ENCODE results near the gene TEX13C. TPM values are rescaled to one million over a fixed set of nuclear protein-coding genes. Genes with fewer than 3 reads are reported as not detected.

Gene TEX13C
- total and polyA plus RNA-seq, 10 of the 15 experiments (the other 5 are each of a cell fraction or from before 2014, with no cell fraction given) = not detected

DNA sequence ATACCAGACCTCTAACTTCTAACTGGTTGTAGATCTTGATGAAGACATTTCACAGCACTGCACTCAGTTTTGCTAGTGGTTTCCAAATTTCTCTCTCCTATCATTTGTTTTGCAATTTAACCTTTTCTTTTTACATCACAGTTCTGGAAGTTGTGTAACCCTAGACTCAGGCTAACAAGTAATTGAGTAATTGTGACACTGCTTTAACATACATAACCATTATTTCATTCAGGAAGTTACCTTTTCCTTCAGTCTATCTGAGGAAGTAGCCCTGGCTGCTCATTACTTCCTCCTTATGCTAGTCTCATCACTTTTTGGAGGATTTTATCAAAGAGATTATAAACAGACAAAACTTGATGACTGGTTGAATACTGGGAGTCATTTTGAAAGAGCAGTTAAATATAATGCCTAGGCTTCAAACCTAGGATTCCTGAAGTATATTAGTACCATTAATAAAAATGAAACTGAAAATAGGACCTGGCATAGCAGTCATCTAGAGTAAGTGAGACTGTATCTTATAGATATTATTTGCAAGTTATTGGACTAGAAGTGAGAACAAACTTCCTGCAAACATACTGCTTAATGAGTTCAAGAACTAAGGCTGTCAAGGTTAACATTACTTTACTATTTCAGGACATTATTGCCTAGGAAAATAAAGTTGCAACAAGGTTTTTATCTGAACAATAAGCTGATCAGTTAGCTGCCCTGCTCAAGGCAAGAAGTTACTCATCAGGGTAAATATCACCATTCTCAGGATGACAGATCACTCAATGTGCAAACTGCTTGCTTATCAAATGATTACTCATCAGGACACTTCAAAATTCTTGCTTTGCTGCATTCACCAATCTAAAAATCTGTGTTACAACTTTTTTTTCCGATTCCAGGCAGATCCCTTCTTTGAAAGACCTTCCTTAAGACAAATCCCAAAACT is 25.6 kb upstream of the TEX13C start (continued):
- TF ChIP-seq, protein P1, sequence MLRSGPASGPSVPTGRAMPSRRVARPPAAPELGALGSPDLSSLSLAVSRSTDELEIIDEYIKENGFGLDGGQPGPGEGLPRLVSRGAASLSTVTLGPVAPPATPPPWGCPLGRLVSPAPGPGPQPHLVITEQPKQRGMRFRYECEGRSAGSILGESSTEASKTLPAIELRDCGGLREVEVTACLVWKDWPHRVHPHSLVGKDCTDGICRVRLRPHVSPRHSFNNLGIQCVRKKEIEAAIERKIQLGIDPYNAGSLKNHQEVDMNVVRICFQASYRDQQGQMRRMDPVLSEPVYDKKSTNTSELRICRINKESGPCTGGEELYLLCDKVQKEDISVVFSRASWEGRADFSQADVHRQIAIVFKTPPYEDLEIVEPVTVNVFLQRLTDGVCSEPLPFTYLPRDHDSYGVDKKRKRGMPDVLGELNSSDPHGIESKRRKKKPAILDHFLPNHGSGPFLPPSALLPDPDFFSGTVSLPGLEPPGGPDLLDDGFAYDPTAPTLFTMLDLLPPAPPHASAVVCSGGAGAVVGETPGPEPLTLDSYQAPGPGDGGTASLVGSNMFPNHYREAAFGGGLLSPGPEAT (IDR thresholded peaks at IDR 0.05; ENCODE audit: low read depth) = no peak
- TF ChIP-seq KDM1A (IDR thresholded peaks at IDR 0.05; ENCODE audit: borderline replicate concordance) = no peak
- no peak for TF ChIP-seq CBX3 (IDR thresholded peaks at IDR 0.05; ENCODE audit: borderline replicate concordance, low read depth)
- TF ChIP-seq YBX1 (IDR thresholded peaks at IDR 0.05) = no peak
- TF ChIP-seq EED (IDR thresholded peaks at IDR 0.05; ENCODE audit: low read depth) = no peak
- TF ChIP-seq FOXK2 (IDR thresholded peaks at IDR 0.05) = no peak
- TF ChIP-seq, protein P2, sequence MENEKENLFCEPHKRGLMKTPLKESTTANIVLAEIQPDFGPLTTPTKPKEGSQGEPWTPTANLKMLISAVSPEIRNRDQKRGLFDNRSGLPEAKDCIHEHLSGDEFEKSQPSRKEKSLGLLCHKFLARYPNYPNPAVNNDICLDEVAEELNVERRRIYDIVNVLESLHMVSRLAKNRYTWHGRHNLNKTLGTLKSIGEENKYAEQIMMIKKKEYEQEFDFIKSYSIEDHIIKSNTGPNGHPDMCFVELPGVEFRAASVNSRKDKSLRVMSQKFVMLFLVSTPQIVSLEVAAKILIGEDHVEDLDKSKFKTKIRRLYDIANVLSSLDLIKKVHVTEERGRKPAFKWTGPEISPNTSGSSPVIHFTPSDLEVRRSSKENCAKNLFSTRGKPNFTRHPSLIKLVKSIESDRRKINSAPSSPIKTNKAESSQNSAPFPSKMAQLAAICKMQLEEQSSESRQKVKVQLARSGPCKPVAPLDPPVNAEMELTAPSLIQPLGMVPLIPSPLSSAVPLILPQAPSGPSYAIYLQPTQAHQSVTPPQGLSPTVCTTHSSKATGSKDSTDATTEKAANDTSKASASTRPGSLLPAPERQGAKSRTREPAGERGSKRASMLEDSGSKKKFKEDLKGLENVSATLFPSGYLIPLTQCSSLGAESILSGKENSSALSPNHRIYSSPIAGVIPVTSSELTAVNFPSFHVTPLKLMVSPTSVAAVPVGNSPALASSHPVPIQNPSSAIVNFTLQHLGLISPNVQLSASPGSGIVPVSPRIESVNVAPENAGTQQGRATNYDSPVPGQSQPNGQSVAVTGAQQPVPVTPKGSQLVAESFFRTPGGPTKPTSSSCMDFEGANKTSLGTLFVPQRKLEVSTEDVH (IDR thresholded peaks at IDR 0.05; ENCODE audit: low read depth, partially characterized antibody) = no peak

DNA sequence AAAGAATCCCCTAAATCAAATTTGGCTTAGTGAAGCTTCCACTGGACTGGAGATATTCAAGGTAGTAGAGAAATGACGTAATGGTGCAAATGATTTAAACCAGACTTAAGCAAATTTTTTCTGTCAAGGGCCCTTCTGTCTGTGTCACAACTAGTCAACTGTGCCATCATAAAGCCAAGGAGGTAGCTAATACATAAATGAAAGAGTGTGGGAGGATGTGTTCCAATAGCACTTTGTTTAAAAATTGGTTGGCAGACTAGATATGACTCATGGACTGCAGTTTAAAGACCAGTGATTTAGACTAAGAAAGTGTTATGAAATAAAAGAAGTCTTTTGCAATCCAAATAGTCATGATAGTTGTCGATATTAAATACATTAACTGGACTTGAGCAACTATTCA is 24.3 kb upstream of the TEX13C start:
- H4K20me1 ChIP-seq (ENCODE audit: control insufficient read depth, insufficient read depth) = no peaks in the 10 kb centered on the region
- no peaks in the 10 kb centered on the region for H3K27me3 ChIP-seq (replicated peaks in 1 of 2; ENCODE audit: control insufficient read depth in 2 of 2, insufficient read depth in 2 of 2, low read length in 1 of 2)
- no peak overlapping the region for H3K27ac ChIP-seq (ENCODE audit: control insufficient read depth, insufficient read depth)
- in situ Hi-C loops (cut with MboI) (no loop called here), intact Hi-C loops (cut with micrococcal nuclease; ENCODE audit: unreplicated experiment) (no loop called here)
- FAIRE-seq = no peak
- H3K4me1 ChIP-seq (ENCODE audit: control insufficient read depth, insufficient read depth, low read length) = no peaks in the 10 kb centered on the region
- ChIA-PET POLR2A (no interaction called here), SMC1A (ENCODE audit: uncharacterized antibody, unreplicated experiment) (no interaction called here), CTCF (no interaction called here), RAD21 (ENCODE audit: unreplicated experiment) (interaction anchor here (0.5 kb wide), 1 partner anchor 135 kb away, joined by 3 read pairs; no protein-coding TSS in a partner anchor)
- DNase-seq (ENCODE audit: low read depth, low spot score) = no peak
- no peaks in the 10 kb centered on the region for H3K36me3 ChIP-seq (ENCODE audit: control insufficient read depth in 2 of 2, insufficient read depth in 2 of 2, low read length in 1 of 2)
- H3K4me2 ChIP-seq (ENCODE audit: control insufficient read depth, insufficient read depth) = no peak overlapping the region
- no peaks in the 10 kb centered on the region for H3K79me2 ChIP-seq (ENCODE audit: control insufficient read depth, insufficient read depth, low read length)
- H3K9ac ChIP-seq (ENCODE audit: control insufficient read depth, insufficient read depth, low read length) = no peak overlapping the region
- ATAC-seq = peak; percentile 75
- WGBS (ENCODE audit: insufficient coverage, insufficient replicate concordance, low lambda C conversion rate, missing lambda C conversion rate) = 0% methylated on average over 2 of the region's 2 CpGs
- H2AFZ ChIP-seq (ENCODE audit: control insufficient read depth, low read depth, low read length) = no peak overlapping the region
- H3K4me3 ChIP-seq = no peak overlapping the region
- no TSS peak for BruUV-seq (replicated peaks)
- H3K9me3 ChIP-seq (replicated peaks; ENCODE audit: control insufficient read depth, insufficient read depth, low read length) = no peaks in the 10 kb centered on the region
- TF ChIP-seq ATF7 (IDR thresholded peaks at IDR 0.05; ENCODE audit: low read depth) (peak; percentile 91), POLR2A (IDR thresholded peaks at IDR 0.05; ENCODE audit: low read depth, low read length) (no peak), BCL11A (IDR thresholded peaks at IDR 0.05; ENCODE audit: low read depth, low read length) (no peak)
- TF ChIP-seq, protein P3, sequence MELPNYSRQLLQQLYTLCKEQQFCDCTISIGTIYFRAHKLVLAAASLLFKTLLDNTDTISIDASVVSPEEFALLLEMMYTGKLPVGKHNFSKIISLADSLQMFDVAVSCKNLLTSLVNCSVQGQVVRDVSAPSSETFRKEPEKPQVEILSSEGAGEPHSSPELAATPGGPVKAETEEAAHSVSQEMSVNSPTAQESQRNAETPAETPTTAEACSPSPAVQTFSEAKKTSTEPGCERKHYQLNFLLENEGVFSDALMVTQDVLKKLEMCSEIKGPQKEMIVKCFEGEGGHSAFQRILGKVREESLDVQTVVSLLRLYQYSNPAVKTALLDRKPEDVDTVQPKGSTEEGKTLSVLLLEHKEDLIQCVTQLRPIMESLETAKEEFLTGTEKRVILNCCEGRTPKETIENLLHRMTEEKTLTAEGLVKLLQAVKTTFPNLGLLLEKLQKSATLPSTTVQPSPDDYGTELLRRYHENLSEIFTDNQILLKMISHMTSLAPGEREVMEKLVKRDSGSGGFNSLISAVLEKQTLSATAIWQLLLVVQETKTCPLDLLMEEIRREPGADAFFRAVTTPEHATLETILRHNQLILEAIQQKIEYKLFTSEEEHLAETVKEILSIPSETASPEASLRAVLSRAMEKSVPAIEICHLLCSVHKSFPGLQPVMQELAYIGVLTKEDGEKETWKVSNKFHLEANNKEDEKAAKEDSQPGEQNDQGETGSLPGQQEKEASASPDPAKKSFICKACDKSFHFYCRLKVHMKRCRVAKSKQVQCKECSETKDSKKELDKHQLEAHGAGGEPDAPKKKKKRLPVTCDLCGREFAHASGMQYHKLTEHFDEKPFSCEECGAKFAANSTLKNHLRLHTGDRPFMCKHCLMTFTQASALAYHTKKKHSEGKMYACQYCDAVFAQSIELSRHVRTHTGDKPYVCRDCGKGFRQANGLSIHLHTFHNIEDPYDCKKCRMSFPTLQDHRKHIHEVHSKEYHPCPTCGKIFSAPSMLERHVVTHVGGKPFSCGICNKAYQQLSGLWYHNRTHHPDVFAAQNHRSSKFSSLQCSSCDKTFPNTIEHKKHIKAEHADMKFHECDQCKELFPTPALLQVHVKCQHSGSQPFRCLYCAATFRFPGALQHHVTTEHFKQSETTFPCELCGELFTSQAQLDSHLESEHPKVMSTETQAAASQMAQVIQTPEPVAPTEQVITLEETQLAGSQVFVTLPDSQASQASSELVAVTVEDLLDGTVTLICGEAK (IDR thresholded peaks at IDR 0.05; ENCODE audit: borderline replicate concordance) = no peak
